Measurements from ENCODE around the gene ATP6V1B1.

ATP6V1B1 gene

GRCh38 chr2:70967189-70967588 is 31.5 kb downstream of the ATP6V1B1 start:
- TF ChIP-seq MYC (IDR thresholded peaks at IDR 0.05; ENCODE audit: low read depth, low read length) (no peak), MAX (IDR thresholded peaks at IDR 0.05; ENCODE audit: low read depth, low read length) (no peak), CTCF (IDR thresholded peaks at IDR 0.05; ENCODE audit: low read depth, low read length) (no peak), POLR2A (IDR thresholded peaks at IDR 0.05; ENCODE audit: extremely low read depth, insufficient read length) (no peak)
- DNase-seq (ENCODE audit: low read depth): no peak
- no peak overlapping the region for H3K4me3 ChIP-seq (ENCODE audit: low read depth, low read length)

- no peak for DNase-seq (ENCODE audit: low read depth)
- TF ChIP-seq POLR2A (IDR thresholded peaks at IDR 0.05; ENCODE audit: extremely low read depth, insufficient read length) (no peak), MYC (IDR thresholded peaks at IDR 0.05; ENCODE audit: low read depth, low read length) (no peak), CTCF (IDR thresholded peaks at IDR 0.05; ENCODE audit: low read depth, low read length) (no peak), MAX (IDR thresholded peaks at IDR 0.05; ENCODE audit: low read depth, low read length) (no peak)
- no peak overlapping the region for H3K4me3 ChIP-seq (ENCODE audit: low read depth, low read length)
Measured at GRCh38 chr2:70974592-70974991, 38.9 kb downstream of the ATP6V1B1 start.

- TF ChIP-seq MAX (IDR thresholded peaks at IDR 0.05; ENCODE audit: low read depth, low read length) (no peak), CTCF (IDR thresholded peaks at IDR 0.05; ENCODE audit: low read depth, low read length) (no peak), MYC (IDR thresholded peaks at IDR 0.05; ENCODE audit: low read depth, low read length) (no peak), POLR2A (IDR thresholded peaks at IDR 0.05; ENCODE audit: extremely low read depth, insufficient read length) (no peak)
- DNase-seq (ENCODE audit: low read depth): no peak
- no peak overlapping the region for H3K4me3 ChIP-seq (ENCODE audit: low read depth, low read length)
Measured at GRCh38 chr2:70975237-70975636, 39.5 kb downstream of the ATP6V1B1 start.

GRCh38 chr2:70977605-70978205 is 42.0 kb downstream of the ATP6V1B1 start:
- no peak for DNase-seq (ENCODE audit: low read depth)
- no peak for TF ChIP-seq MAX (IDR thresholded peaks at IDR 0.05; ENCODE audit: low read depth, low read length)
- TF ChIP-seq POLR2A (IDR thresholded peaks at IDR 0.05; ENCODE audit: extremely low read depth, insufficient read length): no peak
- TF ChIP-seq MYC (IDR thresholded peaks at IDR 0.05; ENCODE audit: low read depth, low read length): no peak
- no peak for TF ChIP-seq CTCF (IDR thresholded peaks at IDR 0.05; ENCODE audit: low read depth, low read length)
- peak overlapping the region; percentile 68 for H3K4me3 ChIP-seq (ENCODE audit: low read depth, low read length)

- DNase-seq (ENCODE audit: low read depth): no peak
- peak within 1 kb of the TSS; percentile 68 for H3K4me3 ChIP-seq (ENCODE audit: low read depth, low read length)
- TF ChIP-seq MAX (IDR thresholded peaks at IDR 0.05; ENCODE audit: low read depth, low read length) (no peak), CTCF (IDR thresholded peaks at IDR 0.05; ENCODE audit: low read depth, low read length) (no peak), POLR2A (IDR thresholded peaks at IDR 0.05; ENCODE audit: extremely low read depth, insufficient read length) (no peak), MYC (IDR thresholded peaks at IDR 0.05; ENCODE audit: low read depth, low read length) (no peak)
Measured at GRCh38 chr2:70978341-70979179, 42.9 kb downstream of the ATP6V1B1 start, which contains the start of gene ANKRD53. ANKRD53 (plus strand) TSS chr2:70978630; CDS start chr2:70978646, 16 bp downstream.

All from NB4 (cell line).